Adrenal gland (tissue), 5 donors: ENCODE results near the gene TPRG1.

Experiments
- CTCF ChIP-seq, 6 experiments: fragments of 450-650 bp in 4 of 6; fragments of 200-600 bp in 2 of 6; sonication (generic) in 1 of 6; IDR thresholded peaks; 1 replicate in 5 of 6; 2 replicates in 1 of 6; pipeline versions ENCODE4 v1.5.1 to v1.8.0; 2016 to 2021; ENCODE audit warnings: antibody characterized with exemption in 6 of 6, mild to moderate bottlenecking in 2 of 6, moderate library complexity in 1 of 6
- POLR2A ChIP-seq, 2 donors: fragments of 450-650 bp; IDR thresholded peaks; one replicate each; pipeline ENCODE4 v1.6.1; 2017; ENCODE audit warnings: antibody characterized with exemption in 2 of 2, mild to moderate bottlenecking in 2 of 2, moderate library complexity in 1 of 2
- donor health status: DM: no; HTN: no; CAD: no.

- TF ChIP-seq CTCF (IDR thresholded peaks at IDR 0.05) (no peak), POLR2A (IDR thresholded peaks at IDR 0.05) (no peak)
Observed at GRCh38 chr3:189278221-189278620, 106.5 kb downstream of the TPRG1 start.
